HEK293T (cell line): ENCODE data around the gene FMO2.

Source experiments
- CTCF ChIA-PET: fragments of 350-600 bp; formaldehyde crosslinking; extraction: SDS; loops from one replicate; lab custom pipeline; 2021; ENCODE audit warnings: antibody characterized with exemption, inconsistent platforms; lab: Yijun Ruan, JAX
- POLR2A ChIA-PET: fragments of 350-600 bp; formaldehyde crosslinking; extraction: SDS; loops from one replicate; lab custom pipeline; 2020; ENCODE audit warnings: antibody characterized with exemption, inconsistent platforms; lab: Yijun Ruan, JAX
- DNase-seq: peaks from one replicate; pipeline ENCODE4 v3.0.0; 2012; ENCODE audit warnings: mixed read lengths; ENCODE audit errors: extremely low spot score
- ARNT ChIP-seq: fragments of 450-650 bp; IDR thresholded peaks from 2 replicates; pipeline ENCODE4 v1.6.1; 2017; ENCODE audit warnings: mild to moderate bottlenecking
- BHLHE40 ChIP-seq: fragments of 450-650 bp; IDR thresholded peaks from 2 replicates; pipeline ENCODE4 v1.6.1; 2016; ENCODE audit warnings: mild to moderate bottlenecking, moderate library complexity, borderline replicate concordance
- CTBP1 ChIP-seq: fragments of 450-650 bp; IDR thresholded peaks from 2 replicates; pipeline ENCODE4 v1.6.1; 2016; ENCODE audit warnings: borderline replicate concordance
- ELF4 ChIP-seq: fragments of 450-650 bp; IDR thresholded peaks from 2 replicates; pipeline ENCODE4 v1.6.1; 2017; ENCODE audit warnings: antibody characterized with exemption
- FOXA1 ChIP-seq: fragments of 450-650 bp; IDR thresholded peaks from 2 replicates; pipeline ENCODE4 v1.6.1; 2016; ENCODE audit warnings: mild to moderate bottlenecking
- FOXK2 ChIP-seq: fragments of 450-650 bp; IDR thresholded peaks from 2 replicates; pipeline ENCODE4 v1.6.1; 2016; ENCODE audit warnings: mild to moderate bottlenecking
- FOXM1 ChIP-seq: fragments of 450-650 bp; IDR thresholded peaks from 2 replicates; pipeline ENCODE4 v1.6.1; 2017; ENCODE audit warnings: mild to moderate bottlenecking, borderline replicate concordance
- HDGF ChIP-seq: fragments of 450-650 bp; IDR thresholded peaks from 2 replicates; pipeline ENCODE4 v1.6.1; 2017; ENCODE audit warnings: antibody characterized with exemption, borderline replicate concordance
- L3MBTL2 ChIP-seq: fragments of 450-650 bp; conservative IDR thresholded peaks from 2 replicates; pipeline ENCODE4 v1.6.1; 2016; ENCODE audit warnings: mild to moderate bottlenecking
- LEF1 ChIP-seq: fragments of 450-650 bp; IDR thresholded peaks from 2 replicates; pipeline ENCODE4 v1.6.1; 2017; ENCODE audit warnings: mild to moderate bottlenecking, borderline replicate concordance
- NFRKB ChIP-seq: fragments of 450-650 bp; IDR thresholded peaks from 2 replicates; pipeline ENCODE4 v1.6.1; 2016; ENCODE audit warnings: mild to moderate bottlenecking, moderate library complexity
- SP1 ChIP-seq: fragments of 450-650 bp; IDR thresholded peaks from 2 replicates; pipeline ENCODE4 v1.6.1; 2017
- SUZ12 ChIP-seq: fragments of 450-650 bp; IDR thresholded peaks from 2 replicates; pipeline ENCODE4 v1.6.1; 2016; ENCODE audit warnings: mild to moderate bottlenecking
- TARDBP ChIP-seq: fragments of 450-650 bp; IDR thresholded peaks from 2 replicates; pipeline ENCODE4 v1.6.1; 2016
- ZNF384 ChIP-seq: fragments of 450-650 bp; IDR thresholded peaks from 2 replicates; pipeline ENCODE4 v1.6.1; 2016
- TF ChIP-seq, protein P1 (sequence below): fragments of 450-650 bp; IDR thresholded peaks from 2 replicates; pipeline ENCODE4 v1.6.1; 2016

The FMO2 gene

DNA sequence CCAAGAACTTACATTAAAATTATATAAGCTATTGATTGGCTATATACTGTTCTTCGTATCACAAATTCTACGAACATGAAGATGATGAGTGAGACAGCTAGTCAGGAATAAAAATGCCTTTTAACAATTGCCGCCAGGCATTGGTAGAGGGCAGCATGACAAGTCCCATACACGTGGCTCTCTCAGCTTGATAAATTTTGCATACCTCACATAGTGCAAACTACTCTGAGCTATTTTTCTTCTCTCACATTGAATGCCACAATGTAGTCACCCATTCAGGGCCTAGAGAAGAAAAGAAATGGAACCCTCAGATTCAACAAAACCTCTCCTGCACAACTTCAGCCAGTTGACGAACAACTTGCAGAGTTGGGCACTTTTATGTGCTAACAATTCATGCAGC is 27.0 kb upstream of the FMO2 start:
- CTCF ChIA-PET: no interaction called here
- no peak for TF ChIP-seq SP1
- TF ChIP-seq CTBP1: no peak
- TF ChIP-seq FOXM1: no peak
- no peak for TF ChIP-seq HDGF

DNA sequence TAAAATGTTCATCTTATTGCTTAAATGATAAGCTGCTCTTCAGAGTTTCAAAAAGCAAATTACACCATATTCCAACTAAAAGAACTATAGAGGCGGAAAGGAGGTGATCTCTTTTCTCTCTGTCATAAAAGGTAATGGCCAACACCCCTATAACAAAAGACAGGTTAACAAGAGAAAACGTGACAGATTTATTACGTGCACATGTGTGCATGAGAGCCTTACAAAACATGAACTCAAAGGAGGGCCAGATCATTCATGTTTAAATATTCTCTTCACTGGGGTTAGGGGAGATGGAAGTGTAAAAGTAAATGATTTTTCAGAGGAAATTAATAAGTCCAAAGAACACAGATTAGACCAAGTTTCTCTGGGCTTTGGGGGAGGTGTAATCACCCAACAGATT is 26.5 kb upstream of the FMO2 start:
- ChIA-PET POLR2A (no interaction called here), CTCF (no interaction called here)
- TF ChIP-seq FOXM1 (no peak), TARDBP (no peak), SUZ12 (no peak), SP1 (no peak), FOXA1 (no peak)
- no peak for DNase-seq

More for the DNA sequence above, 27.0 kb upstream of the FMO2 start:
- no peak for DNase-seq
- POLR2A ChIA-PET: no interaction called here

- no peak for DNase-seq
- ChIA-PET CTCF (no interaction called here), POLR2A (no interaction called here)
- TF ChIP-seq L3MBTL2 (no peak), FOXM1 (no peak), FOXA1 (no peak), ARNT (no peak), ELF4 (no peak), HDGF (no peak), SP1 (no peak), TARDBP (no peak), BHLHE40 (no peak), SUZ12 (no peak), CTBP1 (no peak), LEF1 (no peak), NFRKB (no peak), FOXK2 (no peak), ZNF384 (no peak)
- TF ChIP-seq, protein P1, sequence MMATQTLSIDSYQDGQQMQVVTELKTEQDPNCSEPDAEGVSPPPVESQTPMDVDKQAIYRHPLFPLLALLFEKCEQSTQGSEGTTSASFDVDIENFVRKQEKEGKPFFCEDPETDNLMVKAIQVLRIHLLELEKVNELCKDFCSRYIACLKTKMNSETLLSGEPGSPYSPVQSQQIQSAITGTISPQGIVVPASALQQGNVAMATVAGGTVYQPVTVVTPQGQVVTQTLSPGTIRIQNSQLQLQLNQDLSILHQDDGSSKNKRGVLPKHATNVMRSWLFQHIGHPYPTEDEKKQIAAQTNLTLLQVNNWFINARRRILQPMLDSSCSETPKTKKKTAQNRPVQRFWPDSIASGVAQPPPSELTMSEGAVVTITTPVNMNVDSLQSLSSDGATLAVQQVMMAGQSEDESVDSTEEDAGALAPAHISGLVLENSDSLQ: no peak
These were observed 26.0 kb upstream of the FMO2 start for GRCh38 chr1:171159148-171159547.

- TF ChIP-seq FOXK2 (no peak), ZNF384 (no peak), BHLHE40 (no peak), TARDBP (no peak), CTBP1 (no peak), ARNT (no peak), FOXM1 (no peak)
- TF ChIP-seq, protein P1: no peak
- ChIA-PET CTCF (no interaction called here), POLR2A (no interaction called here)
- no peak for DNase-seq
These were observed 24.9 kb upstream of the FMO2 start for GRCh38 chr1:171160211-171160610.

- POLR2A ChIA-PET: no interaction called here
- no peak for TF ChIP-seq HDGF
- no peak for TF ChIP-seq SUZ12
- no peak for TF ChIP-seq ELF4
- TF ChIP-seq, protein P1: no peak
- no peak for TF ChIP-seq FOXA1
- TF ChIP-seq FOXM1: no peak
- no peak for TF ChIP-seq NFRKB
- TF ChIP-seq BHLHE40: no peak
- no peak for TF ChIP-seq CTBP1
- TF ChIP-seq TARDBP: no peak
- CTCF ChIA-PET: no interaction called here
- DNase-seq: no peak
These were observed 24.3 kb upstream of the FMO2 start for GRCh38 chr1:171160639-171161354.

GRCh38 chr1:171161431-171161830 is 23.7 kb upstream of the FMO2 start:
- POLR2A ChIA-PET: no interaction called here

More at GRCh38 chr1:171161431-171161830, 23.7 kb upstream of the FMO2 start:
- no peak for TF ChIP-seq ZNF384
- no peak for TF ChIP-seq ARNT
- TF ChIP-seq SUZ12: no peak
- no peak for TF ChIP-seq SP1
- no peak for TF ChIP-seq FOXA1
- TF ChIP-seq FOXK2: no peak
- TF ChIP-seq, protein P1: no peak
- TF ChIP-seq HDGF: no peak
- no peak for TF ChIP-seq CTBP1
- TF ChIP-seq FOXM1: no peak
- TF ChIP-seq LEF1: no peak
- no peak for TF ChIP-seq TARDBP
- no peak for TF ChIP-seq BHLHE40
- TF ChIP-seq L3MBTL2: no peak
- DNase-seq: no peak
- CTCF ChIA-PET: interaction anchor here (0.7 kb wide), 1 partner anchor 31 kb away, joined by 4 read pairs; no protein-coding TSS in a partner anchor
